Natural killer cell (primary cell): Measurements from ENCODE around the gene CYP3A5. TPM values are rescaled to one million over a fixed set of nuclear protein-coding genes. Genes with fewer than 3 reads are reported as not detected.

Experiments
- ATAC-seq, 3 donors: fragments of 150-1000 bp in 2 of 3; fragments of 200-7000 bp in 1 of 3; cut with Tn5 transposase; 1 replicate in 1 of 3; 2 replicates in 2 of 3; pipeline ENCODE4 v1.10.0; 2021; ENCODE audit warnings: mild to moderate bottlenecking in 2 of 3, moderate library complexity in 2 of 3
- DNase-seq, 2 donors: peaks; one replicate each; pipeline versions ENCODE4 v3.0.0 to v3.0.0-alpha.2; 2013 to 2021; ENCODE audit warnings: mixed read lengths in 1 of 2
- H3K27ac ChIP-seq: one replicate; pipeline ENCODE4 v1.5.1; 2013; ENCODE audit warnings: mild to moderate bottlenecking, low read length
- H3K27me3 ChIP-seq: one replicate; pipeline ENCODE4 v1.6.1; 2013; ENCODE audit warnings: low read length; ENCODE audit not compliant: control insufficient read depth, insufficient read depth
- H3K36me3 ChIP-seq: one replicate; pipeline ENCODE4 v1.6.1; 2013; ENCODE audit warnings: low read length; ENCODE audit not compliant: control insufficient read depth, insufficient read depth
- H3K4me1 ChIP-seq: one replicate; pipeline ENCODE4 v1.6.1; 2013; ENCODE audit warnings: low read length; ENCODE audit not compliant: control insufficient read depth, insufficient read depth
- H3K4me3 ChIP-seq: one replicate; pipeline ENCODE4 v1.5.1; 2013; ENCODE audit warnings: low read length
- H3K9me3 ChIP-seq: one replicate; pipeline ENCODE4 v1.6.1; 2013; ENCODE audit warnings: low read length; ENCODE audit not compliant: control insufficient read depth, insufficient read depth
- H3K27ac Mint-ChIP-seq, 2 donors: one replicate each; pipeline ENCODE4 v1.8.0; 2022; ENCODE audit warnings: mild to moderate bottlenecking in 2 of 2, mixed read lengths in 2 of 2, moderate library complexity in 1 of 2
- H3K27me3 Mint-ChIP-seq, 2 donors: one replicate each; pipeline ENCODE4 v1.8.0; 2022; ENCODE audit warnings: low read depth in 2 of 2, mixed read lengths in 2 of 2
- H3K36me3 Mint-ChIP-seq: one replicate; pipeline ENCODE4 v1.8.0; 2022; ENCODE audit warnings: mixed read lengths
- H3K4me1 Mint-ChIP-seq, 2 donors: one replicate each; pipeline ENCODE4 v1.8.0; 2022; ENCODE audit warnings: mixed read lengths in 2 of 2
- H3K4me3 Mint-ChIP-seq: one replicate; pipeline ENCODE4 v1.8.0; 2022; ENCODE audit warnings: mild to moderate bottlenecking, moderate library complexity, mixed read lengths
- H3K9me3 Mint-ChIP-seq, 2 donors: one replicate each; pipeline ENCODE4 v1.8.0; 2022; ENCODE audit warnings: mixed read lengths in 2 of 2
- CTCF ChIP-seq: fragments of 200-600 bp; IDR thresholded peaks from one replicate; pipeline ENCODE4 v1.8.0; 2022; ENCODE audit warnings: antibody characterized with exemption
- WGBS: methylation state at CpG from one replicate; pipeline ENCODE4 v1.1.7; 2013; ENCODE audit warnings: missing lambda C conversion rate; ENCODE audit not compliant: insufficient coverage; 5-methylcytosine and 5-hydroxymethylcytosine counted together
- intact Hi-C: fragments of 100-400 bp; cut with micrococcal nuclease; formaldehyde crosslinking; loops from one replicate; pipeline ENCODE4 v1.14.2; 2022
- total RNA-seq, 4 donors: library from RNA; stranded (reverse); fragments of 120-200 nt in 1 of 4; gene quantifications; one replicate each; pipeline versions ENCODE4 v1.2.3 to v1.2.4, GENCODE V29; 2013 to 2022

The CYP3A5 gene
- total RNA-seq, 3 donors from 2014 or later (not counting 1 experiment from before 2014, with no cell fraction given), result 0.14 TPM; not detected in 2

- Mint-ChIP-seq H3K27me3 (no peaks in the 10 kb centered on the region), H3K4me3 (no peak overlapping the region), H3K27ac (peak overlapping the region; percentile 54 to 63), H3K36me3 (peaks cover 9% of the 10 kb centered on the region), H3K9me3 (no peaks in the 10 kb centered on the region), H3K4me1 (peaks cover 6 to 11% of the 10 kb centered on the region in 2 donors)
- intact Hi-C loops, result no loop called here
- H3K27me3 ChIP-seq, result no peaks in the 10 kb centered on the region
- H3K9me3 ChIP-seq, result no peaks in the 10 kb centered on the region
- H3K27ac ChIP-seq, result no peak overlapping the region
- DNase-seq (peak in 1 of 2 donors; percentile 26), ATAC-seq (peak in 1 of 3 donors; percentile 47)
- no peak overlapping the region for H3K4me3 ChIP-seq
- 56% methylated on average over 9 of the region's 9 CpGs for WGBS
- no peak for TF ChIP-seq CTCF
- H3K36me3 ChIP-seq, result peaks cover 46% of the 10 kb centered on the region
- H3K4me1 ChIP-seq, result no peaks in the 10 kb centered on the region
Observed at GRCh38 chr7:99631295-99632109, 48.3 kb downstream of the CYP3A5 start.

- intact Hi-C loops, result no loop called here
- H3K4me1 Mint-ChIP-seq, result peaks cover 18 to 26% of the 10 kb centered on the region in 2 donors
- no peak for TF ChIP-seq CTCF
- DNase-seq (no peak), ATAC-seq (no peak)
- no peaks in the 10 kb centered on the region for H3K9me3 Mint-ChIP-seq
- Histone ChIP-seq H3K27me3 (no peaks in the 10 kb centered on the region), H3K36me3 (peaks cover 63% of the 10 kb centered on the region), H3K9me3 (no peaks in the 10 kb centered on the region), H3K27ac (no peak overlapping the region), H3K4me1 (peaks cover 9% of the 10 kb centered on the region), H3K4me3 (no peak overlapping the region)
- no peak overlapping the region for H3K4me3 Mint-ChIP-seq
- WGBS, result 98% methylated on average over 20 of the region's 20 CpGs
- H3K36me3 Mint-ChIP-seq, result peaks cover 16% of the 10 kb centered on the region
- H3K27me3 Mint-ChIP-seq, result no peaks in the 10 kb centered on the region
- H3K27ac Mint-ChIP-seq, result no peak overlapping the region
Observed at GRCh38 chr7:99629643-99630042, 50.2 kb downstream of the CYP3A5 start.

- Mint-ChIP-seq H3K4me3 (no peak overlapping the region), H3K4me1 (peaks cover 27 to 35% of the 10 kb centered on the region in 2 donors), H3K36me3 (peaks cover 16% of the 10 kb centered on the region), H3K27ac (no peak overlapping the region), H3K9me3 (no peaks in the 10 kb centered on the region), H3K27me3 (no peaks in the 10 kb centered on the region)
- Histone ChIP-seq H3K36me3 (peaks cover 68% of the 10 kb centered on the region), H3K4me3 (no peak overlapping the region), H3K9me3 (no peaks in the 10 kb centered on the region), H3K27ac (no peak overlapping the region), H3K4me1 (peaks cover 18% of the 10 kb centered on the region), H3K27me3 (no peaks in the 10 kb centered on the region)
- intact Hi-C loops, result no loop called here
- 89% methylated on average over 14 of the region's 14 CpGs for WGBS
- no peak for ATAC-seq
- no peak for DNase-seq
- no peak for TF ChIP-seq CTCF
Observed at GRCh38 chr7:99628471-99629465, 51.0 kb downstream of the CYP3A5 start.
